ENCODE data around the gene THSD4.

The THSD4 gene

GRCh38 chr15:71444866-71445590, 329.8 kb downstream of the THSD4 start:
- no peak for DNase-seq (ENCODE audit: low read depth, low spot score)
- Histone ChIP-seq H3K9me3 (ENCODE audit: insufficient read depth, low read length) (no peaks in the 10 kb centered on the region), H3K36me3 (ENCODE audit: insufficient read depth, insufficient read length, low read length) (no peaks in the 10 kb centered on the region), H3K9ac (ENCODE audit: insufficient read length, low read depth) (no peak overlapping the region), H3K4me3 (ENCODE audit: insufficient read length, low read depth) (no peak overlapping the region), H3K27me3 (ENCODE audit: insufficient read depth, insufficient read length) (no peaks in the 10 kb centered on the region), H3K4me1 (ENCODE audit: insufficient read depth, insufficient read length) (no peaks in the 10 kb centered on the region)
- TF ChIP-seq ZNF274 (IDR thresholded peaks at IDR 0.05; ENCODE audit: low read depth, low read length) (no peak), YY1 (IDR thresholded peaks at IDR 0.05; ENCODE audit: insufficient read depth, insufficient read length) (no peak), SUZ12 (IDR thresholded peaks at IDR 0.05; ENCODE audit: extremely low read depth, insufficient read depth, insufficient read length) (no peak)

GRCh38 chr15:71447328-71448250, 332.3 kb downstream of the THSD4 start:
- no peaks in the 10 kb centered on the region for H3K36me3 ChIP-seq (ENCODE audit: insufficient read depth, insufficient read length, low read length)
- H3K9ac ChIP-seq (ENCODE audit: insufficient read length, low read depth), result no peak overlapping the region
- no peak for DNase-seq (ENCODE audit: low read depth, low spot score)
- H3K27me3 ChIP-seq (ENCODE audit: insufficient read depth, insufficient read length), result no peaks in the 10 kb centered on the region
- no peaks in the 10 kb centered on the region for H3K4me1 ChIP-seq (ENCODE audit: insufficient read depth, insufficient read length)
- no peak overlapping the region for H3K4me3 ChIP-seq (ENCODE audit: insufficient read length, low read depth)
- no peaks in the 10 kb centered on the region for H3K9me3 ChIP-seq (ENCODE audit: insufficient read depth, low read length)
- no peak for TF ChIP-seq SUZ12 (IDR thresholded peaks at IDR 0.05; ENCODE audit: extremely low read depth, insufficient read depth, insufficient read length)
- TF ChIP-seq ZNF274 (IDR thresholded peaks at IDR 0.05; ENCODE audit: low read depth, low read length), result no peak
- no peak for TF ChIP-seq YY1 (IDR thresholded peaks at IDR 0.05; ENCODE audit: insufficient read depth, insufficient read length)

DNA sequence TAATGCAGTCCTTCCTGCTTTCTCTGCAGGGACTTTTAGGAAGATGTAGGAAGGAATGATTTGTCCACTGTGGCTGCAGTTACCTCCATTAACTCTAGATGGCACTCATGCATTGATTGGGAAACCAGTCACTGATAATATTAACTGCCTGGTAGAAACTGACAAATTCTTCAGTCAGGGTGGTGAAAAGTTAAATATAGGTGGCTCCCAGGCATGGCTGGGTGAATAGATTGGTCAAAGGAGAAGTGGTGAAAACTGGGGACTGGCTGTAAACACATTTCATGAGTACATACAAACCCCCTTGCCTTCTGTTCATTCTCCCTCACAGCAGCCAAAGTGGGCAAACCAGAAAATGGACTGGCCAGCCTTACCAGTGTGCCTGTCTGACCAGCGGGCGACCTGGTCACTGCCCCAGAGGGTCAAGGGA, 333.4 kb downstream of the THSD4 start:
- H3K4me3 ChIP-seq (ENCODE audit: insufficient read length, low read depth), result no peak overlapping the region
- H3K36me3 ChIP-seq (ENCODE audit: insufficient read depth, insufficient read length, low read length), result no peaks in the 10 kb centered on the region
- no peak overlapping the region for H3K9ac ChIP-seq (ENCODE audit: insufficient read length, low read depth)
- H3K27me3 ChIP-seq (ENCODE audit: insufficient read depth, insufficient read length), result no peaks in the 10 kb centered on the region
- DNase-seq (ENCODE audit: low read depth, low spot score), result no peak
- TF ChIP-seq ZNF274 (IDR thresholded peaks at IDR 0.05; ENCODE audit: low read depth, low read length) (no peak), YY1 (IDR thresholded peaks at IDR 0.05; ENCODE audit: insufficient read depth, insufficient read length) (no peak), SUZ12 (IDR thresholded peaks at IDR 0.05; ENCODE audit: extremely low read depth, insufficient read depth, insufficient read length) (no peak)
- H3K4me1 ChIP-seq (ENCODE audit: insufficient read depth, insufficient read length), result no peaks in the 10 kb centered on the region
- H3K9me3 ChIP-seq (ENCODE audit: insufficient read depth, low read length), result no peaks in the 10 kb centered on the region

DNA sequence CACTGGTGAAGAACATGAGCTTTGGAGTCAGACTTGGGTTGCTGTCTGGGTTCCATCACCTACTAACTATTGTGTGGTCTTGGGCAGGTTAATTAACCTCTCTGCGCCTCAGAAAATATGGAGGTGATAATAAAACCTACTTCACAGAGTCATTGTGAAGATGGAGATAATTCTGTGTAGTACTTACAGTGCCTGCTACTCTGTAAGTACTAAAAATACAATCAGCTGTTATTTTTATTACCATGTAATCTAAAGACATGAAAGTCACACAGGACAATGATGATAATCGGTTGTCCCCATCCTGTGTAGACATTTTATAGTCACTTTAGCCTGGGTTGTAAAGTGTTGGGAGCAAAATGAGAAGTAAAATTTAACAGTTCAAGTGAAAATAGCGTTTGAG, 334.1 kb downstream of the THSD4 start:
- Histone ChIP-seq H3K4me3 (ENCODE audit: insufficient read length, low read depth) (no peak overlapping the region), H3K36me3 (ENCODE audit: insufficient read depth, insufficient read length, low read length) (no peaks in the 10 kb centered on the region), H3K4me1 (ENCODE audit: insufficient read depth, insufficient read length) (no peaks in the 10 kb centered on the region), H3K9ac (ENCODE audit: insufficient read length, low read depth) (no peak overlapping the region), H3K27me3 (ENCODE audit: insufficient read depth, insufficient read length) (no peaks in the 10 kb centered on the region), H3K9me3 (ENCODE audit: insufficient read depth, low read length) (no peaks in the 10 kb centered on the region)
- TF ChIP-seq SUZ12 (IDR thresholded peaks at IDR 0.05; ENCODE audit: extremely low read depth, insufficient read depth, insufficient read length) (no peak), ZNF274 (IDR thresholded peaks at IDR 0.05; ENCODE audit: low read depth, low read length) (no peak), YY1 (IDR thresholded peaks at IDR 0.05; ENCODE audit: insufficient read depth, insufficient read length) (no peak)
- DNase-seq (ENCODE audit: low read depth, low spot score), result no peak

DNA sequence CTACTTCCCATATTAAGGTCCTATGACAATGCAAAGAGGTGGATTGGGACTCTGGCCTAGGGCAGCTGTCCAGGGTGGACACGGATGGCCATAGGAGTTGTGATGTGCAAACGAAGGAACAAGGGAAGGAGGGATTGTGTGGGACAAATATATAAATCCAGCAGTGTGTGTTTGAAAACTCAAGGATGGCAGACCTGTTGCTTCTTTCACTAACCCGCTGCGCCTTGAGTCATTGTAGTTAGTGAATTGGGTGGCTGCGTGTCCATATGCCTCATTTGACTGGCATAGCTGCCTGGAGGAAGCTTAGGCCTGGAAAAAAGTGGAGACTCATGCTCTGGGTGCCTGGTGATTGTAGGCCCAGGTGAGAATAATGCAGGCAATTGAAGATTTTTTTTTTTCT, 334.7 kb downstream of the THSD4 start:
- Histone ChIP-seq H3K9ac (ENCODE audit: insufficient read length, low read depth) (no peak overlapping the region), H3K27me3 (ENCODE audit: insufficient read depth, insufficient read length) (no peaks in the 10 kb centered on the region), H3K4me3 (ENCODE audit: insufficient read length, low read depth) (no peak overlapping the region), H3K36me3 (ENCODE audit: insufficient read depth, insufficient read length, low read length) (no peaks in the 10 kb centered on the region), H3K9me3 (ENCODE audit: insufficient read depth, low read length) (no peaks in the 10 kb centered on the region), H3K4me1 (ENCODE audit: insufficient read depth, insufficient read length) (no peaks in the 10 kb centered on the region)
- no peak for DNase-seq (ENCODE audit: low read depth, low spot score)
- TF ChIP-seq SUZ12 (IDR thresholded peaks at IDR 0.05; ENCODE audit: extremely low read depth, insufficient read depth, insufficient read length) (no peak), YY1 (IDR thresholded peaks at IDR 0.05; ENCODE audit: insufficient read depth, insufficient read length) (no peak), ZNF274 (IDR thresholded peaks at IDR 0.05; ENCODE audit: low read depth, low read length) (no peak)

DNA sequence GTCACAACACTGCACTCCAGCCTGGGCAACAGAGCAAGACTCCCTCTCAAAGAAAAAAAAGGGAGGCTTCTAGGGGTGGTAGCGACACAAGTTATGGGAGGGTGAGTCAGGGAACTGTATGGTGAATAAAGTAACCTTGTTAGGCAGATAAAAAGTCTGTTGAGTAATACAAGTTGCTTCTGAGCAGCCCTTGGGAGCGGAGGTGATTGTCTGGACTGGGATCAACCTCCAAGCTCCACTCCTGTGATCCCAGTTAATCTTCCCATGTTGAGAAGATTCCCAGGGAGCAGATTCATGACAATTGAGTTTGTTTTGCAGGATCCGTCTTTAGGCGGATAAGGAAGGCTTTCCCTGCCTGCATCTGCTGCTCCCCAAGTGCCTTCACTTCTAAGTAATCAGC, 335.9 kb downstream of the THSD4 start:
- TF ChIP-seq SUZ12 (IDR thresholded peaks at IDR 0.05; ENCODE audit: extremely low read depth, insufficient read depth, insufficient read length) (no peak), YY1 (IDR thresholded peaks at IDR 0.05; ENCODE audit: insufficient read depth, insufficient read length) (no peak), ZNF274 (IDR thresholded peaks at IDR 0.05; ENCODE audit: low read depth, low read length) (no peak)
- H3K27me3 ChIP-seq (ENCODE audit: insufficient read depth, insufficient read length), result no peaks in the 10 kb centered on the region

DNA sequence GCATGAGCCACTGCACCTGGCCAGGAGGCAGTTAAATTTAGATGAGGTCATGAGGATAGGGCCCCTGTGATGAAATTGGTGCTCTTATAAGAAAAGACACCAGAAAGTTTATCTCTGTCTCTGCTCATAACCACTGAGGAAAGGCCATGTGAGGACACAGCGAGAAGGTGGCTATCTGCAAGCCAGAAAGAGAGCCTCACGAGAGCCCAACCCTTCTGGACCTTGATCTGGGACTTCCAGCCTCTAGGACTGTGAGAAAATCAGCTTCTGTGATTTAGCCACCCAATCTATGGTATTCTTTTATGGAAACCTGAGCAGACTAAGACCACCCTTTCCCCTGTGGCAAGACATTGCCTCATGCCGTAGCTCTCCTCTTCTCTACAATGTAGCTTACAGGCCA, 337.6 kb downstream of the THSD4 start:
- no peaks in the 10 kb centered on the region for H3K27me3 ChIP-seq (ENCODE audit: insufficient read depth, insufficient read length)
- no peak for TF ChIP-seq ZNF274 (IDR thresholded peaks at IDR 0.05; ENCODE audit: low read depth, low read length)
- TF ChIP-seq SUZ12 (IDR thresholded peaks at IDR 0.05; ENCODE audit: extremely low read depth, insufficient read depth, insufficient read length), result no peak
- TF ChIP-seq YY1 (IDR thresholded peaks at IDR 0.05; ENCODE audit: insufficient read depth, insufficient read length), result no peak
- H3K4me1 ChIP-seq (ENCODE audit: insufficient read depth, insufficient read length), result no peaks in the 10 kb centered on the region
- H3K9ac ChIP-seq (ENCODE audit: insufficient read length, low read depth), result no peak overlapping the region
- H3K4me3 ChIP-seq (ENCODE audit: insufficient read length, low read depth), result no peak overlapping the region
- H3K9me3 ChIP-seq (ENCODE audit: insufficient read depth, low read length), result no peaks in the 10 kb centered on the region
- no peak for DNase-seq (ENCODE audit: low read depth, low spot score)
- no peaks in the 10 kb centered on the region for H3K36me3 ChIP-seq (ENCODE audit: insufficient read depth, insufficient read length, low read length)

More for the DNA sequence above, 335.9 kb downstream of the THSD4 start:
- no peak overlapping the region for H3K9ac ChIP-seq (ENCODE audit: insufficient read length, low read depth)
- no peaks in the 10 kb centered on the region for H3K4me1 ChIP-seq (ENCODE audit: insufficient read depth, insufficient read length)
- H3K9me3 ChIP-seq (ENCODE audit: insufficient read depth, low read length), result no peaks in the 10 kb centered on the region
- no peak for DNase-seq (ENCODE audit: low read depth, low spot score)
- no peak overlapping the region for H3K4me3 ChIP-seq (ENCODE audit: insufficient read length, low read depth)
- H3K36me3 ChIP-seq (ENCODE audit: insufficient read depth, insufficient read length, low read length), result no peaks in the 10 kb centered on the region

Measured in NT2/D1 (cell line).